GM12878 (cell line): ENCODE measurements around the gene ZBTB32. TPM values are rescaled to one million over a fixed set of nuclear protein-coding genes. Genes with fewer than 3 reads are reported as not detected.

Source experiments
- ATAC-seq: fragments of 200-7000 bp; cut with Tn5 transposase; 3 replicates; pipeline ENCODE4 v1.9.1; 2020; ENCODE audit warnings: mild to moderate bottlenecking, moderate library complexity
- BruUV-seq: library from RNA; stranded (reverse); fragments of 400-500 nt; replicated peaks from 2 replicates; lab custom pipeline; 2021; lab: Mats Ljungman, UMichigan
- CTCF ChIA-PET: fragments of 300-600 bp; sonication (Branson Sonifier 250); formaldehyde crosslinking; extraction: SDS; loops from one replicate; lab custom pipeline; 2021; ENCODE audit warnings: inconsistent platforms; lab: Yijun Ruan, JAX
- POLR2A ChIA-PET: fragments of 350-600 bp; formaldehyde crosslinking; extraction: SDS; loops from one replicate; lab custom pipeline; 2021; ENCODE audit warnings: inconsistent platforms; lab: Charles Lee
- RAD21 ChIA-PET: fragments of 300-600 bp; sonication (Branson Sonifier 250); formaldehyde crosslinking; loops from one replicate; lab custom pipeline; 2023; ENCODE audit warnings: antibody characterized with exemption; ENCODE audit not compliant: unreplicated experiment; lab: Charles Lee
- SMC1A ChIA-PET: fragments of 300-600 bp; sonication (Branson Sonifier 250); formaldehyde crosslinking; loops from one replicate; lab custom pipeline; 2023; ENCODE audit not compliant: unreplicated experiment, uncharacterized antibody; lab: Charles Lee
- DNase-seq: peaks from one replicate; pipeline ENCODE4 v3.0.0-alpha.2; 2011; ENCODE audit warnings: low read depth, low spot score
- FAIRE-seq: peaks from 3 replicates; lab custom pipeline; 2011; peaks lifted over from hg19 to GRCh38; lab: Jason Lieb, UNC
- H2AFZ ChIP-seq: 2 replicates; pipeline ENCODE4 v1.6.0; 2011; ENCODE audit warnings: low read depth, low read length, control low read depth; ENCODE audit not compliant: control insufficient read depth
- H3K27ac ChIP-seq: 2 replicates; pipeline ENCODE4 v1.5.1; 2011; ENCODE audit warnings: control low read depth; ENCODE audit not compliant: control insufficient read depth, insufficient read depth
- H3K27me3 ChIP-seq, 2 experiments: replicated peaks in 1 of 2; 2 replicates each; pipeline versions ENCODE4 v1.6.0 to v1.6.1; 2011; ENCODE audit warnings: low read length in 1 of 2; ENCODE audit not compliant: control insufficient read depth in 2 of 2, insufficient read depth in 2 of 2
- H3K36me3 ChIP-seq, 2 experiments: 2 replicates each; pipeline ENCODE4 v1.5.1; 2011; ENCODE audit warnings: low read length in 1 of 2; ENCODE audit not compliant: control insufficient read depth in 2 of 2, insufficient read depth in 2 of 2
- H3K4me1 ChIP-seq: 2 replicates; pipeline ENCODE4 v1.6.1; 2011; ENCODE audit warnings: mild to moderate bottlenecking, low read length, moderate library complexity, mixed read lengths; ENCODE audit not compliant: control insufficient read depth, insufficient read depth
- H3K4me2 ChIP-seq: 2 replicates; pipeline ENCODE4 v1.6.0; 2011; ENCODE audit warnings: control low read depth; ENCODE audit not compliant: control insufficient read depth, insufficient read depth
- H3K4me3 ChIP-seq: fragments of 200-600 bp; sonication (generic); 2 replicates; pipeline ENCODE4 v1.5.1; 2016
- H3K79me2 ChIP-seq: 2 replicates; pipeline ENCODE4 v1.6.0; 2011; ENCODE audit warnings: low read length; ENCODE audit not compliant: control insufficient read depth, insufficient read depth
- H3K9ac ChIP-seq: 2 replicates; pipeline ENCODE4 v1.8.0; 2011; ENCODE audit warnings: low read length, control low read depth, mixed read lengths; ENCODE audit not compliant: control insufficient read depth, insufficient read depth
- H3K9me3 ChIP-seq: replicated peaks from 3 replicates; pipeline ENCODE4 v1.5.1; 2011; ENCODE audit warnings: mild to moderate bottlenecking, low read length; ENCODE audit not compliant: control insufficient read depth, insufficient read depth
- H4K20me1 ChIP-seq: 2 replicates; pipeline ENCODE4 v1.6.0; 2011; ENCODE audit not compliant: control insufficient read depth, insufficient read depth
- POLR2A ChIP-seq: IDR thresholded peaks from 2 replicates; pipeline ENCODE4 v1.6.1; 2011; ENCODE audit warnings: low read depth, mild to moderate bottlenecking, low read length
- POLR2AphosphoS5 ChIP-seq: IDR thresholded peaks from 2 replicates; pipeline ENCODE4 v1.6.1; 2011; ENCODE audit warnings: mild to moderate bottlenecking, low read length, inconsistent platforms
- RAD21 ChIP-seq: IDR thresholded peaks from 2 replicates; pipeline ENCODE4 v1.6.1; 2011; ENCODE audit warnings: mild to moderate bottlenecking, low read depth, low read length, moderate library complexity; ENCODE audit not compliant: insufficient read depth
- ZNF207 ChIP-seq: fragments of 450-650 bp; IDR thresholded peaks from 2 replicates; pipeline ENCODE4 v1.6.1; 2014; ENCODE audit warnings: antibody characterized with exemption, mild to moderate bottlenecking, borderline replicate concordance
- WGBS: methylation state at CpG from one replicate; pipeline ENCODE4 v1.1.6; 2016; ENCODE audit warnings: low lambda C conversion rate; ENCODE audit not compliant: insufficient replicate concordance, insufficient coverage; ENCODE audit errors: missing lambda C conversion rate; 5-methylcytosine and 5-hydroxymethylcytosine counted together
- in situ Hi-C: fragments of 300-500 bp; cut with MboI; formaldehyde crosslinking; loops from 9 replicates; pipeline ENCODE4 v1.14.3; 2018; ENCODE audit warnings: mixed read lengths
- intact Hi-C: fragments of 100-400 bp; cut with micrococcal nuclease; formaldehyde crosslinking; loops from one replicate; pipeline ENCODE4 v1.14.2; 2022; ENCODE audit not compliant: unreplicated experiment
- polyA plus RNA-seq, 11 experiments: library from polyadenylated mRNA; depleted of rRNA in 4 of 11; unstranded in 6 of 11; stranded (reverse) in 5 of 11; fragments of >200 nt; fragmentation: Nextera tagmentation in 4 of 11; fragmentation: Illumina TruSeq in 1 of 11; extraction: Ambion mirVana in 4 of 11; extraction: Trizol in 1 of 11; gene quantifications; 1 replicate in 1 of 11; 2 replicates in 10 of 11; pipeline versions ENCODE4 v1.2.1 to v1.2.3, GENCODE V29; 2011 to 2016; ENCODE audit warnings: inconsistent platforms in 2 of 11, missing spikeins in 2 of 11, low read depth in 1 of 11
- total RNA-seq, 4 experiments: library from RNA; depleted of rRNA in 3 of 4; stranded (reverse); fragments of >200 nt in 3 of 4; fragmentation: Illumina TruSeq in 1 of 4; extraction: Trizol in 1 of 4; gene quantifications; 2 replicates each; pipeline versions ENCODE4 v1.2.1 to v1.2.3, GENCODE V29; 2013 to 2021
- TF ChIP-seq, protein P1 (sequence below): IDR thresholded peaks from 2 replicates; pipeline ENCODE4 v1.6.1; 2012; ENCODE audit warnings: mild to moderate bottlenecking, low read depth, low read length
- TF ChIP-seq, protein P2 (sequence below), 3 experiments: IDR thresholded peaks in 2 of 3; conservative IDR thresholded peaks in 1 of 3; 2 replicates each; pipeline ENCODE4 v1.5.1; 2011; ENCODE audit warnings: low read depth in 3 of 3, low read length in 3 of 3, mild to moderate bottlenecking in 3 of 3, control low read depth in 2 of 3, moderate library complexity in 2 of 3, inconsistent platforms in 1 of 3, mixed read lengths in 1 of 3; ENCODE audit not compliant: control insufficient read depth in 2 of 3, insufficient read depth in 1 of 3; ENCODE audit errors: extremely low read depth in 1 of 3

Gene ZBTB32
- total and polyA plus RNA-seq, 10 of the 15 experiments (the other 5 are each of a cell fraction or from before 2014, with no cell fraction given): 1.0 to 46.7 (median 16.0) TPM

- CTCF ChIA-PET: interaction anchor here (1.2 to 2.1 kb wide), 4 partner anchors 17 to 45 kb away, joined by 3 to 7 read pairs (median 6); no protein-coding TSS in a partner anchor
- 87% methylated on average over 22 of the region's 22 CpGs for WGBS
- peaks cover 10 to 35% of the 10 kb centered on the region in 2 experiments; a peak in 3 of 4 replicates for H3K36me3 ChIP-seq
- H3K79me2 ChIP-seq: peaks cover 7% of the 10 kb centered on the region
- TF ChIP-seq ZNF207 (no peak), POLR2AphosphoS5 (peak; percentile 1; the same call in 1 of the 2 replicates), POLR2A (0 out of 2 replicates have a peak, but pooled peaks have one; percentile 36), RAD21 (peak; percentile 36; the same call in 1 of the 2 replicates)
- TF ChIP-seq, protein P1, sequence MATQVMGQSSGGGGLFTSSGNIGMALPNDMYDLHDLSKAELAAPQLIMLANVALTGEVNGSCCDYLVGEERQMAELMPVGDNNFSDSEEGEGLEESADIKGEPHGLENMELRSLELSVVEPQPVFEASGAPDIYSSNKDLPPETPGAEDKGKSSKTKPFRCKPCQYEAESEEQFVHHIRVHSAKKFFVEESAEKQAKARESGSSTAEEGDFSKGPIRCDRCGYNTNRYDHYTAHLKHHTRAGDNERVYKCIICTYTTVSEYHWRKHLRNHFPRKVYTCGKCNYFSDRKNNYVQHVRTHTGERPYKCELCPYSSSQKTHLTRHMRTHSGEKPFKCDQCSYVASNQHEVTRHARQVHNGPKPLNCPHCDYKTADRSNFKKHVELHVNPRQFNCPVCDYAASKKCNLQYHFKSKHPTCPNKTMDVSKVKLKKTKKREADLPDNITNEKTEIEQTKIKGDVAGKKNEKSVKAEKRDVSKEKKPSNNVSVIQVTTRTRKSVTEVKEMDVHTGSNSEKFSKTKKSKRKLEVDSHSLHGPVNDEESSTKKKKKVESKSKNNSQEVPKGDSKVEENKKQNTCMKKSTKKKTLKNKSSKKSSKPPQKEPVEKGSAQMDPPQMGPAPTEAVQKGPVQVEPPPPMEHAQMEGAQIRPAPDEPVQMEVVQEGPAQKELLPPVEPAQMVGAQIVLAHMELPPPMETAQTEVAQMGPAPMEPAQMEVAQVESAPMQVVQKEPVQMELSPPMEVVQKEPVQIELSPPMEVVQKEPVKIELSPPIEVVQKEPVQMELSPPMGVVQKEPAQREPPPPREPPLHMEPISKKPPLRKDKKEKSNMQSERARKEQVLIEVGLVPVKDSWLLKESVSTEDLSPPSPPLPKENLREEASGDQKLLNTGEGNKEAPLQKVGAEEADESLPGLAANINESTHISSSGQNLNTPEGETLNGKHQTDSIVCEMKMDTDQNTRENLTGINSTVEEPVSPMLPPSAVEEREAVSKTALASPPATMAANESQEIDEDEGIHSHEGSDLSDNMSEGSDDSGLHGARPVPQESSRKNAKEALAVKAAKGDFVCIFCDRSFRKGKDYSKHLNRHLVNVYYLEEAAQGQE: no peak
- TF ChIP-seq, protein P2, sequence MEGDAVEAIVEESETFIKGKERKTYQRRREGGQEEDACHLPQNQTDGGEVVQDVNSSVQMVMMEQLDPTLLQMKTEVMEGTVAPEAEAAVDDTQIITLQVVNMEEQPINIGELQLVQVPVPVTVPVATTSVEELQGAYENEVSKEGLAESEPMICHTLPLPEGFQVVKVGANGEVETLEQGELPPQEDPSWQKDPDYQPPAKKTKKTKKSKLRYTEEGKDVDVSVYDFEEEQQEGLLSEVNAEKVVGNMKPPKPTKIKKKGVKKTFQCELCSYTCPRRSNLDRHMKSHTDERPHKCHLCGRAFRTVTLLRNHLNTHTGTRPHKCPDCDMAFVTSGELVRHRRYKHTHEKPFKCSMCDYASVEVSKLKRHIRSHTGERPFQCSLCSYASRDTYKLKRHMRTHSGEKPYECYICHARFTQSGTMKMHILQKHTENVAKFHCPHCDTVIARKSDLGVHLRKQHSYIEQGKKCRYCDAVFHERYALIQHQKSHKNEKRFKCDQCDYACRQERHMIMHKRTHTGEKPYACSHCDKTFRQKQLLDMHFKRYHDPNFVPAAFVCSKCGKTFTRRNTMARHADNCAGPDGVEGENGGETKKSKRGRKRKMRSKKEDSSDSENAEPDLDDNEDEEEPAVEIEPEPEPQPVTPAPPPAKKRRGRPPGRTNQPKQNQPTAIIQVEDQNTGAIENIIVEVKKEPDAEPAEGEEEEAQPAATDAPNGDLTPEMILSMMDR (IDR thresholded peaks at IDR 0.05 in 2 of 3, conservative IDR thresholded peaks at IDR 0.05 in 1 of 3; ENCODE audit: control insufficient read depth in 2 of 3, extremely low read depth in 1 of 3, insufficient read depth in 1 of 3, low read depth in 3 of 3, low read length in 3 of 3): peak; percentile 26 to 37 (median 27); a peak in 4 of 6 replicates
- no TSS peak for BruUV-seq
- peaks cover 7% of the 10 kb centered on the region for H3K4me1 ChIP-seq
- in situ Hi-C loops: no loop called here
- H3K27ac ChIP-seq: no peak overlapping the region
- no peak overlapping the region for H2AFZ ChIP-seq
- ATAC-seq (no peak), DNase-seq (no peak), FAIRE-seq (no peak)
- no peaks in the 10 kb centered on the region for H3K9me3 ChIP-seq
- no peaks in the 10 kb centered on the region for H4K20me1 ChIP-seq
- RAD21 ChIA-PET: interaction anchor here (1.2 kb wide), 1 partner anchor 44 kb away, joined by 4 read pairs; no protein-coding TSS in a partner anchor
- intact Hi-C loops: no loop called here
- SMC1A ChIA-PET: interaction anchor here (1.2 to 1.8 kb wide), 2 partner anchors 19 to 41 kb away, joined by 3 to 5 read pairs; no protein-coding TSS in a partner anchor
- H3K27me3 ChIP-seq: no peaks in the 10 kb centered on the region
- POLR2A ChIA-PET: interaction anchor here (1.2 to 1.3 kb wide), 2 partner anchors 8 to 18 kb away, joined by 3 to 4 read pairs; partner anchors contain the start of genes PSENEN and U2AF1L4
- H3K4me3 ChIP-seq: no peak overlapping the region
- no peak overlapping the region for H3K4me2 ChIP-seq
- H3K9ac ChIP-seq: no peak overlapping the region
These were observed 32.8 kb downstream of the ZBTB32 start for GRCh38 chr19:35736913-35737886.
